H1 (cell line): ENCODE measurements around the gene CAPN3. TPM values are rescaled to one million over a fixed set of nuclear protein-coding genes. Genes with fewer than 3 reads are reported as not detected.

Experiments used
- BACH1 ChIP-seq: IDR thresholded peaks from 2 replicates; pipeline ENCODE4 v1.6.1; 2012; ENCODE audit warnings: low read length, improper control_type of control experiment
- CBX5 ChIP-seq: fragments of 300-800, 300-1000 bp; sonication (generic); IDR thresholded peaks from 2 replicates; pipeline ENCODE4 v1.7.1; 2016; ENCODE audit warnings: antibody characterized with exemption, low read length, low read depth
- polyA plus RNA-seq, 7 experiments: library from polyadenylated mRNA; depleted of rRNA in 3 of 7; stranded (reverse) in 5 of 7; unstranded in 2 of 7; fragments of >200 nt in 5 of 7; fragments of 200-250 nt in 2 of 7; gene quantifications; 1 replicate in 5 of 7; 2 replicates in 1 of 7; 4 replicates in 1 of 7; pipeline versions ENCODE4 v1.2.1 to v1.2.3, GENCODE V29; 2011 to 2013; ENCODE audit warnings: missing spikeins in 2 of 7, mixed read lengths in 2 of 7
- total RNA-seq: library from RNA; stranded (reverse); fragmentation: NEBNext Ultra II Directional; extraction: Animal tissue kit (Norgen Biotek cat#: 25700); gene quantifications from 2 replicates; pipeline ENCODE4 v1.2.1, GENCODE V29; 2021
- TF ChIP-seq, protein P1 (sequence below), 3 experiments: IDR thresholded peaks; 1 replicate in 2 of 3; 2 replicates in 1 of 3; pipeline versions ENCODE4 v1.5.1 to v1.6.1; 2011; ENCODE audit warnings: low read length in 3 of 3, mild to moderate bottlenecking in 3 of 3, inconsistent platforms in 2 of 3, low read depth in 1 of 3, moderate library complexity in 1 of 3; ENCODE audit not compliant: insufficient read depth in 1 of 3; ENCODE audit errors: control extremely low read depth in 1 of 3
- TF ChIP-seq, protein P2 (sequence below): IDR thresholded peaks from 2 replicates; pipeline ENCODE4 v1.6.1; 2012; ENCODE audit warnings: inconsistent platforms

CAPN3 gene
- total and polyA plus RNA-seq, 2 of the 8 experiments (the other 6 are each of a cell fraction or from before 2014, with no cell fraction given), result 0.80 to 2.1 TPM

DNA sequence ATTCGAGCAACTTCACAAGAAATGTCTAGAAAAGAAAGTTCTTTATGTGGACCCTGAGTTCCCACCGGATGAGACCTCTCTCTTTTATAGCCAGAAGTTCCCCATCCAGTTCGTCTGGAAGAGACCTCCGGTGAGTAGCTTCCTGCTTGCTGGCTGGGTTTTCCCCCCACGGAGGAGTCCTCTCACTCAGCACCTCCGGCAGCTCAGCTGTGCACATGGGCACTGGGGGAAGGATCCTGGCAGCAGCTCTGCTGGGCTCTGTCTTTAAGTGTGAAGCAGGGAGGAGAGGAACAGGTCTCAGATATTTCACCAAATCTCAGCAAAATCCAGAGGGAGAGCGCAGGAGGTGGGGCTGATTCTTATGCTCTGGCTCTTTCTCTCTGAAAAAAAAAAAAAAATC is 684 bp downstream of the CAPN3 start (continued):
- TF ChIP-seq, protein P1, sequence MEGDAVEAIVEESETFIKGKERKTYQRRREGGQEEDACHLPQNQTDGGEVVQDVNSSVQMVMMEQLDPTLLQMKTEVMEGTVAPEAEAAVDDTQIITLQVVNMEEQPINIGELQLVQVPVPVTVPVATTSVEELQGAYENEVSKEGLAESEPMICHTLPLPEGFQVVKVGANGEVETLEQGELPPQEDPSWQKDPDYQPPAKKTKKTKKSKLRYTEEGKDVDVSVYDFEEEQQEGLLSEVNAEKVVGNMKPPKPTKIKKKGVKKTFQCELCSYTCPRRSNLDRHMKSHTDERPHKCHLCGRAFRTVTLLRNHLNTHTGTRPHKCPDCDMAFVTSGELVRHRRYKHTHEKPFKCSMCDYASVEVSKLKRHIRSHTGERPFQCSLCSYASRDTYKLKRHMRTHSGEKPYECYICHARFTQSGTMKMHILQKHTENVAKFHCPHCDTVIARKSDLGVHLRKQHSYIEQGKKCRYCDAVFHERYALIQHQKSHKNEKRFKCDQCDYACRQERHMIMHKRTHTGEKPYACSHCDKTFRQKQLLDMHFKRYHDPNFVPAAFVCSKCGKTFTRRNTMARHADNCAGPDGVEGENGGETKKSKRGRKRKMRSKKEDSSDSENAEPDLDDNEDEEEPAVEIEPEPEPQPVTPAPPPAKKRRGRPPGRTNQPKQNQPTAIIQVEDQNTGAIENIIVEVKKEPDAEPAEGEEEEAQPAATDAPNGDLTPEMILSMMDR (IDR thresholded peaks at IDR 0.05; ENCODE audit: control extremely low read depth in 1 of 3, insufficient read depth in 1 of 3, low read depth in 1 of 3, low read length in 3 of 3), result no peak
- no peak for TF ChIP-seq BACH1
- TF ChIP-seq CBX5, result no peak
- TF ChIP-seq, protein P2, sequence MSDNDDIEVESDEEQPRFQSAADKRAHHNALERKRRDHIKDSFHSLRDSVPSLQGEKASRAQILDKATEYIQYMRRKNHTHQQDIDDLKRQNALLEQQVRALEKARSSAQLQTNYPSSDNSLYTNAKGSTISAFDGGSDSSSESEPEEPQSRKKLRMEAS, result no peak
